Measurements from ENCODE around the gene SH2D7.

GRCh38 chr15:78098131-78098755, 5.9 kb downstream of the SH2D7 start:
- TF ChIP-seq, protein P1, sequence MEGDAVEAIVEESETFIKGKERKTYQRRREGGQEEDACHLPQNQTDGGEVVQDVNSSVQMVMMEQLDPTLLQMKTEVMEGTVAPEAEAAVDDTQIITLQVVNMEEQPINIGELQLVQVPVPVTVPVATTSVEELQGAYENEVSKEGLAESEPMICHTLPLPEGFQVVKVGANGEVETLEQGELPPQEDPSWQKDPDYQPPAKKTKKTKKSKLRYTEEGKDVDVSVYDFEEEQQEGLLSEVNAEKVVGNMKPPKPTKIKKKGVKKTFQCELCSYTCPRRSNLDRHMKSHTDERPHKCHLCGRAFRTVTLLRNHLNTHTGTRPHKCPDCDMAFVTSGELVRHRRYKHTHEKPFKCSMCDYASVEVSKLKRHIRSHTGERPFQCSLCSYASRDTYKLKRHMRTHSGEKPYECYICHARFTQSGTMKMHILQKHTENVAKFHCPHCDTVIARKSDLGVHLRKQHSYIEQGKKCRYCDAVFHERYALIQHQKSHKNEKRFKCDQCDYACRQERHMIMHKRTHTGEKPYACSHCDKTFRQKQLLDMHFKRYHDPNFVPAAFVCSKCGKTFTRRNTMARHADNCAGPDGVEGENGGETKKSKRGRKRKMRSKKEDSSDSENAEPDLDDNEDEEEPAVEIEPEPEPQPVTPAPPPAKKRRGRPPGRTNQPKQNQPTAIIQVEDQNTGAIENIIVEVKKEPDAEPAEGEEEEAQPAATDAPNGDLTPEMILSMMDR (IDR thresholded peaks at IDR 0.05), result no peak
- TF ChIP-seq POLR2A (IDR thresholded peaks at IDR 0.05), result no peak
